ENCODE results near the gene MYCBP2. TPM values are rescaled to one million over a fixed set of nuclear protein-coding genes. Genes with fewer than 3 reads are reported as not detected.
"Not testable (repeated sequence)": the region's sequence is repeated elsewhere in the genome, so short reads cannot be mapped to it uniquely, and the experiment has no call there.

MYCBP2 gene
- total and polyA plus RNA-seq, 9 donors = 45.6 to 145 (median 100) TPM

GRCh38 chr13:77323858-77324257, 3.0 kb downstream of the MYCBP2 start:
- no peak for TF ChIP-seq POLR2A (IDR thresholded peaks at IDR 0.05)
- TF ChIP-seq CTCF (IDR thresholded peaks at IDR 0.05) = no peak
- no peak for TF ChIP-seq EP300 (IDR thresholded peaks at IDR 0.05)
- H3K4me1 ChIP-seq (ENCODE audit: insufficient read depth) = peaks cover 16% of the 10 kb centered on the region
- no peaks in the 10 kb centered on the region for H3K36me3 ChIP-seq
- no peaks in the 10 kb centered on the region for H3K9me3 ChIP-seq
- DNase-seq = no peak
- 31 to 51% (median 40%) methylated on average over 1 of the region's 1 CpG for WGBS, 3 donors
- H3K27ac ChIP-seq = no peak overlapping the region
- intact Hi-C loops (cut with DNase I) = loop anchor here in 1 of 4 donors (10.0 kb wide), 1 partner anchor 299 kb away; the partner anchor contains the start of gene FBXL3
- H3K27me3 ChIP-seq = no peaks in the 10 kb centered on the region
- no peak overlapping the region for H3K4me3 ChIP-seq

- TF ChIP-seq CTCF (IDR thresholded peaks at IDR 0.05) (no peak), EP300 (IDR thresholded peaks at IDR 0.05) (no peak), POLR2A (IDR thresholded peaks at IDR 0.05) (no peak)
- 59 to 67% (median 65%) methylated on average over 2 of the region's 2 CpGs for WGBS, 3 donors
- no peaks in the 10 kb centered on the region for H3K27me3 ChIP-seq
- H3K36me3 ChIP-seq = no peaks in the 10 kb centered on the region
- intact Hi-C loops (cut with DNase I) = no loop called here
- H3K9me3 ChIP-seq = no peaks in the 10 kb centered on the region
- H3K4me3 ChIP-seq = no peak overlapping the region
- DNase-seq = no peak
- no peak overlapping the region for H3K27ac ChIP-seq
- peaks cover 15% of the 10 kb centered on the region for H3K4me1 ChIP-seq (ENCODE audit: insufficient read depth)
These were observed 7.4 kb downstream of the MYCBP2 start for GRCh38 chr13:77319536-77319935.

- Histone ChIP-seq H3K36me3 (no peaks in the 10 kb centered on the region), H3K4me1 (ENCODE audit: insufficient read depth) (peaks cover 16% of the 10 kb centered on the region), H3K9me3 (no peaks in the 10 kb centered on the region), H3K27me3 (no peaks in the 10 kb centered on the region), H3K4me3 (no peak overlapping the region), H3K27ac (no peak overlapping the region)
- TF ChIP-seq POLR2A (IDR thresholded peaks at IDR 0.05) = no peak
- no peak for TF ChIP-seq EP300 (IDR thresholded peaks at IDR 0.05)
- no peak for TF ChIP-seq CTCF (IDR thresholded peaks at IDR 0.05)
- no peak for DNase-seq
- intact Hi-C loops (cut with DNase I) = no loop called here
- 63 to 71% (median 67%) methylated on average over 2 of the region's 2 CpGs for WGBS, 3 donors
These were observed 8.2 kb downstream of the MYCBP2 start for GRCh38 chr13:77318741-77319140.

GRCh38 chr13:77316430-77316829, 10.5 kb downstream of the MYCBP2 start:
- WGBS, 3 donors = 66 to 68% (median 67%) methylated on average over 4 of the region's 4 CpGs
- intact Hi-C loops (cut with DNase I) = no loop called here
- H3K9me3 ChIP-seq = no peaks in the 10 kb centered on the region
- H3K27me3 ChIP-seq = no peaks in the 10 kb centered on the region
- no peak overlapping the region for H3K27ac ChIP-seq
- no peak overlapping the region for H3K4me3 ChIP-seq
- H3K4me1 ChIP-seq (ENCODE audit: insufficient read depth) = peaks cover 5% of the 10 kb centered on the region
- TF ChIP-seq POLR2A (IDR thresholded peaks at IDR 0.05) = no peak
- TF ChIP-seq EP300 (IDR thresholded peaks at IDR 0.05) = no peak
- no peak for TF ChIP-seq CTCF (IDR thresholded peaks at IDR 0.05)
- H3K36me3 ChIP-seq = no peaks in the 10 kb centered on the region
- no peak for DNase-seq

GRCh38 chr13:77315509-77315908, 11.4 kb downstream of the MYCBP2 start:
- H3K9me3 ChIP-seq; H3K27me3 ChIP-seq; DNase-seq; H3K4me3 ChIP-seq; H3K27ac ChIP-seq; intact Hi-C loops (cut with DNase I); H3K36me3 ChIP-seq; H3K4me1 ChIP-seq (ENCODE audit: insufficient read depth): not testable (repeated sequence)
- 78 to 82% (median 79%) methylated on average over 7 of the region's 7 CpGs for WGBS, 3 donors
